ENCODE data around the gene FAM3C.

FAM3C gene

GRCh38 chr7:121379930-121380329 lies 16.2 kb downstream of the FAM3C start:
- DNase-seq (ENCODE audit: low read depth, low spot score) = no peak

GRCh38 chr7:121376979-121377378 lies 19.1 kb downstream of the FAM3C start:
- no peak for DNase-seq (ENCODE audit: low read depth, low spot score)

GRCh38 chr7:121373177-121373576 lies 22.9 kb downstream of the FAM3C start:
- DNase-seq (ENCODE audit: low read depth, low spot score) = no peak

GRCh38 chr7:121372376-121373010 lies 23.6 kb downstream of the FAM3C start:
- DNase-seq (ENCODE audit: low read depth, low spot score) = no peak

- no peak for DNase-seq (ENCODE audit: low read depth, low spot score)
These were observed 24.2 kb downstream of the FAM3C start for GRCh38 chr7:121371883-121372282.

GRCh38 chr7:121371367-121371766 lies 24.7 kb downstream of the FAM3C start:
- DNase-seq (ENCODE audit: low read depth, low spot score) = no peak

- DNase-seq (ENCODE audit: low read depth, low spot score) = peak; percentile 37
These were observed 26.6 kb downstream of the FAM3C start for GRCh38 chr7:121369462-121369861.

- no peak for DNase-seq (ENCODE audit: low read depth, low spot score)
These were observed 29.2 kb downstream of the FAM3C start for GRCh38 chr7:121366852-121367431.

GRCh38 chr7:121360564-121360963 lies 35.5 kb downstream of the FAM3C start:
- DNase-seq (ENCODE audit: low read depth, low spot score) = no peak

- DNase-seq (ENCODE audit: low read depth, low spot score) = no peak
These were observed 40.5 kb downstream of the FAM3C start for GRCh38 chr7:121355574-121355973.

- no peak for DNase-seq (ENCODE audit: low read depth, low spot score)
These were observed 43.8 kb downstream of the FAM3C start for GRCh38 chr7:121352323-121352722.

GRCh38 chr7:121351682-121352081 lies 44.4 kb downstream of the FAM3C start:
- no peak for DNase-seq (ENCODE audit: low read depth, low spot score)

- no peak for DNase-seq (ENCODE audit: low read depth, low spot score)
These were observed 51.6 kb downstream of the FAM3C start for GRCh38 chr7:121344497-121344896.

GRCh38 chr7:121344093-121344492 lies 52.0 kb downstream of the FAM3C start:
- no peak for DNase-seq (ENCODE audit: low read depth, low spot score)

- no peak for DNase-seq (ENCODE audit: low read depth, low spot score)
These were observed 52.8 kb downstream of the FAM3C start for GRCh38 chr7:121343302-121343701.

- no peak for DNase-seq (ENCODE audit: low read depth, low spot score)
These were observed 53.5 kb downstream of the FAM3C start for GRCh38 chr7:121342631-121343030.

- DNase-seq (ENCODE audit: low read depth, low spot score) = no peak
These were observed 54.2 kb downstream of the FAM3C start for GRCh38 chr7:121341933-121342332.

GRCh38 chr7:121339082-121339481 lies 57.0 kb downstream of the FAM3C start:
- DNase-seq (ENCODE audit: low read depth, low spot score) = no peak

- DNase-seq (ENCODE audit: low read depth, low spot score) = no peak
These were observed 58.7 kb downstream of the FAM3C start for GRCh38 chr7:121337398-121337797.

GRCh38 chr7:121336579-121336978 lies 59.5 kb downstream of the FAM3C start:
- no peak for DNase-seq (ENCODE audit: low read depth, low spot score)

GRCh38 chr7:121334875-121335648 lies 61.0 kb downstream of the FAM3C start:
- DNase-seq (ENCODE audit: low read depth, low spot score) = no peak

- no peak for DNase-seq (ENCODE audit: low read depth, low spot score)
These were observed 61.7 kb downstream of the FAM3C start for GRCh38 chr7:121334376-121334775.

- DNase-seq (ENCODE audit: low read depth, low spot score) = no peak
These were observed 64.5 kb downstream of the FAM3C start for GRCh38 chr7:121331574-121331973.

Measured in brain pericyte (primary cell).